Kidney epithelial cell (primary cell): ENCODE measurements around the gene GLIPR1. TPM values are rescaled to one million over a fixed set of nuclear protein-coding genes. Genes with fewer than 3 reads are reported as not detected.

ENCODE experiments used
- DNase-seq: peaks from one replicate; pipeline ENCODE4 v3.0.0-alpha.2; 2010; ENCODE audit warnings: low read depth
- H3K27me3 ChIP-seq: 2 replicates; pipeline ENCODE4 v1.6.0; 2011; ENCODE audit warnings: low read length; ENCODE audit not compliant: control insufficient read depth, insufficient read depth
- H3K36me3 ChIP-seq: 2 replicates; pipeline ENCODE4 v1.5.1; 2011; ENCODE audit warnings: low read length; ENCODE audit not compliant: control insufficient read depth, insufficient read depth
- H3K4me3 ChIP-seq: 2 replicates; pipeline ENCODE4 v1.5.1; 2011; ENCODE audit warnings: low read depth, mild to moderate bottlenecking, control low read depth, low read length
- CTCF ChIP-seq: IDR thresholded peaks from 2 replicates; pipeline ENCODE4 v1.5.1; 2011; ENCODE audit warnings: mild to moderate bottlenecking, moderate library complexity, low read length, control low read depth, inconsistent platforms; ENCODE audit not compliant: insufficient read depth, poor library complexity, severe bottlenecking
- total RNA-seq: library from RNA; depleted of rRNA; stranded (reverse); fragments of >200 nt; gene quantifications from 2 replicates; pipeline ENCODE4 v1.2.3, GENCODE V29; 2015

Gene GLIPR1
- total RNA-seq, 1 donor from 2014 or later = 28.4 TPM

DNA sequence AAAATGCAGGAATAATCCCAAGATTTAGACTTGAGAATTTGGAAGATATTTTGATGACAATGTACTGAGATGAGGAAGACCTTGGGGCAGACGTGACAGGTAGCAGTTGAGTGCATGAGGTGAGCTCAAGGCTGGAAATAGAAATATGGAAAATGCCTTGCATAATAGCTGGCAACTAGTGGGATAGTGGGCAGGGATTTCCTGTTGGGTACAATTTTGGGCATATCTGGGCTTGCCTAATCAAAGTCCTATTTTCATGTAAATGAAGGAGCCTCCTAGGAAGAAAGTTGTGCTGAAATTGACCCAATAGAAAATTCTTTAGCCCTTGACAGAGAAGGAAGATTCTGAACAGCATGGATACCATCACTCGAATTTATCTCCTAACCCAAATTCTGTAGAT is 6.4 kb upstream of the GLIPR1 start:
- TF ChIP-seq CTCF = no peak
- H3K4me3 ChIP-seq = no peak overlapping the region
- DNase-seq = no peak
- H3K27me3 ChIP-seq = no peaks in the 10 kb centered on the region
- H3K36me3 ChIP-seq = no peaks in the 10 kb centered on the region

- no peak for DNase-seq
- Histone ChIP-seq H3K4me3 (no peak overlapping the region), H3K36me3 (no peaks in the 10 kb centered on the region), H3K27me3 (no peaks in the 10 kb centered on the region)
- TF ChIP-seq CTCF = no peak
Measured at GRCh38 chr12:75476071-75476470, 4.5 kb upstream of the GLIPR1 start.

GRCh38 chr12:75477137-75477536 is 3.4 kb upstream of the GLIPR1 start:
- Histone ChIP-seq H3K27me3 (no peaks in the 10 kb centered on the region), H3K36me3 (no peaks in the 10 kb centered on the region), H3K4me3 (no peak overlapping the region)
- no peak for TF ChIP-seq CTCF
- DNase-seq = no peak

DNA sequence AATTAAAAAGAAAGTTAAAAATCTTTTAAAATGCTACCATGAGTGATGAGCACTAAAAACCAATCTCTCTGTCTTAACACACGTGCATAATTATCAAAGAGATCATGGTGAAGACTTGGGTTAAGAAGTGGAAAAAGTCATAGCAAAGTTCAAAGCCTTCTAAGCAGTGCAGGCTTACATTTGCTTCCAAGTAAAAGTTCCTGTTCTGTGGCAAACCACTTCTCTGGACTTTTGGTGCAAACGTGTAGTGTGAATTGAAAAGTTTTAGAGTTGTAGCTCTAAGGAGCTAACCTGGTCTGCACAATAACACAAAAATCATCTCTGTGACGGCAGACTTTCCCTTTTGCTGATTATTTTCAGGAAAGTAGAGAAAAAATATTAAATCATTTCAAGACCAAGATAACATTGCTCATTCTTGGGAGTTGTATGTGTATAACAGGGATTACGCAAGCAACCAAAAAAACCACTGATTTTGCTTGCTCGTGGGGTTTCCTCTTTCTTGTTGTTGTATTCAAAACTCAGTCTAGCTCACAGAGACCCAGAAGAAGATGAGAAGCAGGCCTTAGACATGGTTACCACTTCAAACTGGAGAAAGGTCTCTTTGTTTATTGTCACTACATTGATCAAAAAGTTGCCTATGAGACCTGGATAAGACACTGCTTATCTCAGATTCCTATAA is 2.3 kb upstream of the GLIPR1 start:
- H3K4me3 ChIP-seq = no peak overlapping the region
- DNase-seq = no peak
- H3K36me3 ChIP-seq = no peaks in the 10 kb centered on the region
- no peak for TF ChIP-seq CTCF
- H3K27me3 ChIP-seq = no peaks in the 10 kb centered on the region

DNA sequence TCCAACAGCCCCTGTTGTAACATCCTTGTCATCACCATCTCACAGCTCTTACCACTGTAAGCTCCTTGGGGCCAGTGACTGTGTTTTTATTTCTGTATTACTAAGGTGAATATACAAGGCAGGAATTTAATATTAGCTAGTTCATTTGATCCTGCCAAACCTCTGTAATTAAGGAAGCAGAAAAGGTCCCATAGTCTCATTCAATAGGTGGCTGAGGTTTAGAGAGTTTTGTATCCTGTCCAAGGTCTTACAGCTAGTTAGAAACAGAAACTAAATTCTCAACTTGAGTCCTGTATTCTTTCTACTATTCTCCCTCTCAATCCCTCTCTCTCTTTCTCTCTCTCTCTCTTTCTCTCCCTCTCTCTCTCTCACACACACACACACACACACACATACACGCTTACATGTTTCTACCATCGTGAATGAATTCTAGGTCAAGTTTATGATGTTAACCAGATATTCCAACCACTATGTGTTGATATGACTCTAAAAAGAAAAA is 543 bp upstream of the GLIPR1 start:
- Histone ChIP-seq H3K36me3 (no peaks in the 10 kb centered on the region), H3K27me3 (no peaks in the 10 kb centered on the region), H3K4me3 (no peak overlapping the region)
- DNase-seq = peak; percentile 42
- TF ChIP-seq CTCF = no peak
